Camera-type eye (tissue), 1 donor: Measurements from ENCODE around the gene LRRC51. TPM values are rescaled to one million over a fixed set of nuclear protein-coding genes. Genes with fewer than 3 reads are reported as not detected.

Experiments used
- total RNA-seq: library from RNA; depleted of rRNA; stranded (reverse); fragments of >200 nt; gene quantifications from one replicate; pipeline ENCODE4 v1.2.3, GENCODE V29; 2014

Gene LRRC51, protein sequence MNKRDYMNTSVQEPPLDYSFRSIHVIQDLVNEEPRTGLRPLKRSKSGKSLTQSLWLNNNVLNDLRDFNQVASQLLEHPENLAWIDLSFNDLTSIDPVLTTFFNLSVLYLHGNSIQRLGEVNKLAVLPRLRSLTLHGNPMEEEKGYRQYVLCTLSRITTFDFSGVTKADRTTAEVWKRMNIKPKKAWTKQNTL
- total RNA-seq: 11.3 TPM

DNA sequence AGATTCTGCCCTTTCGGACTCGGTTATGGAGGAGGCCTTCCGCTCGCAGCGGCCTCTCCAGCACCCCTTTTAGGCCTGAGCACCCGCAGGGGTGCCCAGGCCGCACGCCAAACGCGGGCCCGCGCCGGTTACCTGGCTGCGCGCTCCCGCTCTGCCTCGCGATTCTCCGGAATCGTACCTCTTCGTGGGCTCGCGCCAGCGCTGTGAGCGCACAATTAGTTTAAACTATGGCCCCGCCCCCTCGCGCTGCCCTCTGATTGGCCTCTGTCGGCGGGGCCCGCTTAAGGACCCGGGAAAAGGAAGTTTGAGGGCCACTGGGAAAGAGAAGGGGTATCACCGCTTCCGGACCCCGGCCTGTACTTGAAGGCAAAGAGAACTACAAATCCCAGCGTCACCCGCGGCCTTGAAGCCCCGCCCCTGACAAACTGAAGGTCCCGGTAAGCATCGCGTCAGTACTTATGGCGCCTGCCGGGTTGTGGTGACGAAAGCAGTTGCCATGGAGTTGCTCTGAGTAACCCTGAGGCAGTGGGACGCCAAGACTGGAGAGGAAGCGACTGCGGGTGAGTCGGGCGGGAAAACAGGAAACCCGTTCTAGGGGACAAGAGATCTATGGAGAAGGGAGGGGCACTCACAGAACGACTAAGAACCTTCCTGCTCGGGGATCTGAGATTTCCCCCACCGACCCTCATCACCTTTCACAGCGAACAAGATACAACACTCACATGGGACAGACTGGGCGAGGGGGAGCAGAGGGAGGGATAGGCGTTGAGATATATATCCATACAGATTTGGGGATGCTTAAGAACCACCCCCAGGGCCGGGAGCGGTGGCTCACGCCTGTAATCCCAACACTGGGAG lies at the start of gene LRRC51, which contains the start of gene NUMA1:
Gene LRRC51, plus strand, starts transcription at position 525 of the 858 bp plus-strand sequence. CDS start 8,234 bp downstream, outside the sequence.
Gene NUMA1, minus strand, starts transcription at position 217 of the 858 bp plus-strand sequence. CDS start 44,599 bp downstream, outside the sequence.

DNA sequence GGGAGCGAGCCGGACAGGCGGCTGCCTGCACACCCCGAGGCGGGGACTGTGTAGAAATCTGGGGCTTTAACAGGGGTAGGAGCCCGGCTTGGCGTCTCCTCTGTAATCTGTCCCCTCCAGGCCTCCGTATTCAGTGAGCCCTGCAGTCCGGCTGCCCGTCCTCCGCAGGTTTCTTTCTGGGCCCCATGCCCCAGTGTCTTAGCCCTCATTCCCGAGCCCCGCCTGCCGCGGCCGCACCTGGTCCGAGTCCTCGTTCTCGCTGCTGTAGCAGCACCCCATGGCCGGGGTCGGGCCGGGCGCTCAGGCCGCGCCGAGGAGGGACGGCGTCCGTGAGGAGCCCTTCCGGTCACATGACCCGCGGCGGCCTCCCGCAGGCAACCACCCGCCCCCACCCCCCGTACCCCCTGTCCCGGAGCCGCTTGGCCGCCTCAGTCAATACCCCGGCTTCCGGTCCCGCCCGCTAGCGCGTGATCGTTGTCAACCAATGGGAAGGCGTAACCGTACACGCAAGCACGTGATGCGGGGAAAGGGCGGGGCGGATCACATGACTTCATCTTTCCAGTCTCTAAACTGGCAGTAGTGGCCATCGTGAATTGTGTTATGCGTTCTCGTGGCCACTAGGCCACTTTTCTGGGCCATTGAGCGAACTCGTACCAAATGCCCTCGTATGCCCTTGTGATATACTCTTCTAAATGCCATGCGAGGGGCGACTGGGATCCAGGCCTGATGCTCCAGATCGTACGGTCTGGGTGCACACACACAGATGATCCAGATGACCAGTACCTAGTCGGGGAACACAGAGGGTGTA lies 22.5 kb downstream of the LRRC51 start, which contains the start of gene LAMTOR1:
Gene LAMTOR1, minus strand, starts transcription at position 352 of the 808 bp plus-strand sequence. Its CDS starts 73 bp downstream, at position 279.

DNA sequence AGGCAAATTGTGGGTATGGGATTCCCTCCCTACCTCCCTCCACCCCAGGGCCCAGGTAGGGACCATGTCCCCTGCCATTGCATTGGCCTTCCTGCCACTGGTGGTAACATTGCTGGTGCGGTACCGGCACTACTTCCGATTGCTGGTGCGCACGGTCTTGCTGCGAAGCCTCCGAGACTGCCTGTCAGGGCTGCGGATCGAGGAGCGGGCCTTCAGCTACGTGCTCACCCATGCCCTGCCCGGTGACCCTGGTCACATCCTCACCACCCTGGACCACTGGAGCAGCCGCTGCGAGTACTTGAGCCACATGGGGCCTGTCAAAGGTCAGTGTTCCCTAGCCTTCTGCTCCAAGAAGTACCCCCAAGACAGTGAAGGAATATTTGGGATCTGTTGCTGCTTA lies 25.2 kb downstream of the LRRC51 start, which contains the start of gene TOMT:
Gene TOMT, plus strand, starts transcription at position 37 of the 400 bp plus-strand sequence. Its CDS starts 28 bp downstream, at position 65.

DNA sequence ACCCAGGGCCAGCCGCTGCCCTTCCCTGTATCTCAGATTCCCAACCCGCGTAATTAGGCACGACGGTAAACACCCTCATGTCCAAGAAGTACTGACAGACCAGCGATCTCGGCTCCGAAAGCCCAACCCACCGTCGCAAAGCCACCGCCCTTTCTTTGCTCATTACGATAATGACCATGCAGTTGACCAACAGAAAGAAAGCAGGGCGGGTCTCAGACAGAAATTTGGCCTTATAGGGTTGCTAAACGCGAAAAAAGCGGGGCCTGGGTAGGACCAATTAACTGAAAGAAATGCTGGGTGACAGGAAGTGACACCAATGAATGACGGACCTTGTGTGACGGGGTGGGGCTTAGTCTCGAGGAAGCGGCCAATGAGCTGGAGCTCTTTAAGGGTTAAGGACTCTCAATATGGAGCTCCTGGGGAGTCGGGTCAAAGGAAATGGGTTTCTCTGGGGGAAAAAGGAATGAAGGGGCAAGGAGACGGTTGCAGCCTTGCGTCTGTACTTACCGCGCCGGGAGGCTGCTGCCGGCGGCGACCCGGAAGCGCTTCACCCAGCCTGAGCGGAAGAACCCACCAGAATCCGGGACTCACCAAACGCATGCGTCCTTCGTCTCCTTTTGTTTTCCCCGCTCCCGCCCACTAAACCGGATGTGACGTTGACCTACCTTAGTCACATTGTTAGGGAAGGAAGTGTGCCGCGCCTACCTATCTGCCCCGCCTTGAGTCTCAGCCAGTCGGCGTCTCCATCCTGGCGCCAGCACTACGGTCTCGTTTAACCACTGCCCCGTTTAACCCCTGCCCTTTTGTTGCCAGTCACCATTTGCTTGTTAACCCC lies 31.7 kb downstream of the LRRC51 start, which contains the start of gene ANAPC15:
Gene ANAPC15, minus strand, starts transcription at position 553 of the 835 bp plus-strand sequence. CDS start 1,419 bp downstream, outside the sequence.

DNA sequence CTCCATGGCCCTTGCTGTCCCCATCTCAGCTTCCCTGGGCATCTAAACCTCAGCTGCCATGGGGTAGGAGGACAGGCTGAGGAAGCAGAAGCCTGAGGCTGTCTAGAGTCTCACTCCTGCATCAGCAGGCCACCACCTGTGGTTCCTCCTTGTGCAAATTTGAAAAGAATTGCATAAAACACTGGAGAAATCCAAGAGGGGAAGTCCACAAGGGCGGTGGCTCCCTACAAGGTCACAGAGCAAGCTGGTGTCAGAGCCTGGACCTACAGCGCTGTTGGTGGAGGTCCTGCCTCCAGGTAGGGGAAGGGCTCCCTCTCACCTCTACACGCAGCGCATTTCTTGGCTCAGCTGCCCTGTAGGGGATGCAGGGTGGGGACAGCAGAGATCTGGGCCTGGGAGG lies 54.8 kb downstream of the LRRC51 start, which contains the start of gene FOLR3:
Gene FOLR3, plus strand, starts transcription at position 253 of the 400 bp plus-strand sequence. CDS start 228 bp downstream, outside the sequence.

Other genes with a start within 250 kb of the LRRC51 start
- gene DEFB108B, start 247.7 kb upstream of the LRRC51 start, total RNA-seq: not detected
- gene DEFB131B, start 202.4 kb upstream of the LRRC51 start, total RNA-seq: not detected
- gene XNDC1N, start 152.3 kb upstream of the LRRC51 start, total RNA-seq: 9.2 TPM
- gene RNF121, start 151.8 kb upstream of the LRRC51 start, total RNA-seq: 53.9 TPM
- gene IL18BP, start 81.9 kb upstream of the LRRC51 start, total RNA-seq: 8.2 TPM
- 292 TPM for gene NUMA1, start 308 bp upstream of the LRRC51 start, total RNA-seq
- 51.8 TPM for gene LAMTOR1, start 22.4 kb downstream of the LRRC51 start, total RNA-seq
- not detected for gene TOMT, start 25.1 kb downstream of the LRRC51 start, total RNA-seq
- gene ANAPC15, start 31.8 kb downstream of the LRRC51 start, total RNA-seq: 16.5 TPM
- not detected for gene FOLR3, start 54.9 kb downstream of the LRRC51 start, total RNA-seq
- gene FOLR1, start 111.3 kb downstream of the LRRC51 start, total RNA-seq: 4.8 TPM
- 11.8 TPM for gene FOLR2, start 135.9 kb downstream of the LRRC51 start, total RNA-seq
- gene INPPL1, start 143.9 kb downstream of the LRRC51 start, total RNA-seq: 68.7 TPM
- not detected for gene PHOX2A, start 163.3 kb downstream of the LRRC51 start, total RNA-seq